Measurements from ENCODE around the gene SPACA9.

The SPACA9 gene

GRCh38 chr9:132840980-132841379 is 37.7 kb upstream of the SPACA9 start:
- no peak overlapping the region for H3K4me3 ChIP-seq (ENCODE audit: low read depth, low read length)
- DNase-seq (ENCODE audit: low read depth) = no peak
- TF ChIP-seq, protein P1, sequence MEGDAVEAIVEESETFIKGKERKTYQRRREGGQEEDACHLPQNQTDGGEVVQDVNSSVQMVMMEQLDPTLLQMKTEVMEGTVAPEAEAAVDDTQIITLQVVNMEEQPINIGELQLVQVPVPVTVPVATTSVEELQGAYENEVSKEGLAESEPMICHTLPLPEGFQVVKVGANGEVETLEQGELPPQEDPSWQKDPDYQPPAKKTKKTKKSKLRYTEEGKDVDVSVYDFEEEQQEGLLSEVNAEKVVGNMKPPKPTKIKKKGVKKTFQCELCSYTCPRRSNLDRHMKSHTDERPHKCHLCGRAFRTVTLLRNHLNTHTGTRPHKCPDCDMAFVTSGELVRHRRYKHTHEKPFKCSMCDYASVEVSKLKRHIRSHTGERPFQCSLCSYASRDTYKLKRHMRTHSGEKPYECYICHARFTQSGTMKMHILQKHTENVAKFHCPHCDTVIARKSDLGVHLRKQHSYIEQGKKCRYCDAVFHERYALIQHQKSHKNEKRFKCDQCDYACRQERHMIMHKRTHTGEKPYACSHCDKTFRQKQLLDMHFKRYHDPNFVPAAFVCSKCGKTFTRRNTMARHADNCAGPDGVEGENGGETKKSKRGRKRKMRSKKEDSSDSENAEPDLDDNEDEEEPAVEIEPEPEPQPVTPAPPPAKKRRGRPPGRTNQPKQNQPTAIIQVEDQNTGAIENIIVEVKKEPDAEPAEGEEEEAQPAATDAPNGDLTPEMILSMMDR (IDR thresholded peaks at IDR 0.05; ENCODE audit: insufficient read depth, low read depth, low read length, missing control alignments) = no peak

GRCh38 chr9:132842124-132843044 is 36.3 kb upstream of the SPACA9 start:
- TF ChIP-seq, protein P1 (IDR thresholded peaks at IDR 0.05; ENCODE audit: insufficient read depth, low read depth, low read length, missing control alignments) = no peak
- H3K4me3 ChIP-seq (ENCODE audit: low read depth, low read length) = no peak overlapping the region
- DNase-seq (ENCODE audit: low read depth) = no peak

- TF ChIP-seq, protein P1 (IDR thresholded peaks at IDR 0.05; ENCODE audit: insufficient read depth, low read depth, low read length, missing control alignments) = no peak
- no peak overlapping the region for H3K4me3 ChIP-seq (ENCODE audit: low read depth, low read length)
- DNase-seq (ENCODE audit: low read depth) = no peak
Observed at GRCh38 chr9:132846109-132846917, 32.4 kb upstream of the SPACA9 start.

GRCh38 chr9:132846918-132847515 is 31.7 kb upstream of the SPACA9 start:
- no peak overlapping the region for H3K4me3 ChIP-seq (ENCODE audit: low read depth, low read length)
- no peak for DNase-seq (ENCODE audit: low read depth)
- TF ChIP-seq, protein P1 (IDR thresholded peaks at IDR 0.05; ENCODE audit: insufficient read depth, low read depth, low read length, missing control alignments) = no peak

- TF ChIP-seq, protein P1 (IDR thresholded peaks at IDR 0.05; ENCODE audit: insufficient read depth, low read depth, low read length, missing control alignments) = no peak
- no peak overlapping the region for H3K4me3 ChIP-seq (ENCODE audit: low read depth, low read length)
- no peak for DNase-seq (ENCODE audit: low read depth)
Observed at GRCh38 chr9:132849185-132849706, 29.5 kb upstream of the SPACA9 start.

GRCh38 chr9:132853482-132853881 is 25.2 kb upstream of the SPACA9 start:
- DNase-seq (ENCODE audit: low read depth) = no peak
- TF ChIP-seq, protein P1 (IDR thresholded peaks at IDR 0.05; ENCODE audit: insufficient read depth, low read depth, low read length, missing control alignments) = no peak
- H3K4me3 ChIP-seq (ENCODE audit: low read depth, low read length) = no peak overlapping the region
